GM20431 (cell line): ENCODE measurements around the gene YES1.

Experiments used
- in situ Hi-C: fragments of 300-500 bp; cut with MseI, MboI; formaldehyde crosslinking; loops from one replicate; pipeline ENCODE4 v1.15.0; 2020; ENCODE audit warnings: low sequenced_read_pairs; ENCODE audit not compliant: unreplicated experiment

Gene YES1

DNA sequence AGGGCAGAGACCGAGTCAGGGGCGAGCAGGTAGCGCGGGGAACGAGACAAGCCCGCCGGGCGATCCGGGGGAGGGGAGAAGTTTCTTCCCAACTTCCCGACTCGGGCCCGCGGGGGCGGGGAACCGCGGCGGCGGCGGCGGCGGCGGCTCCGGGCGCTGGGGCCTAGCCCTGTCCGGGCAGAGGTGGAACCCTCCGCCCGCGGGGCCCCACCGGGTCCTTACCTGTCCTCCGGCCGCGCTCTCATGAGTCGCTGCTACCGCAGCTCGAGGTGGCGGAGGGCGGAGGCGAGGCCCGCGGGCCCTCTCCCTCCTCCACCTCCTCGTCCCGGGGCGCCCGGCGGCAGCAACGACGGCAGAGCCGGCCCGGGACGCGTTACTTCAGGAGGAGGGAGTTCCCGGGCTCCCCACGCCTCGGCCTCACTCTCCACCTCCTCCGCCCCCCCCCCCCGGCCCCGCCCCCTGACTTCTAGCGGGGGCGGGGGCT is at the start of gene YES1:
TSS of gene YES1 (minus strand) at position 351 of the 484 bp plus-strand sequence. CDS start 55,415 bp downstream, outside the sequence.
- in situ Hi-C loops, result no loop called here

DNA sequence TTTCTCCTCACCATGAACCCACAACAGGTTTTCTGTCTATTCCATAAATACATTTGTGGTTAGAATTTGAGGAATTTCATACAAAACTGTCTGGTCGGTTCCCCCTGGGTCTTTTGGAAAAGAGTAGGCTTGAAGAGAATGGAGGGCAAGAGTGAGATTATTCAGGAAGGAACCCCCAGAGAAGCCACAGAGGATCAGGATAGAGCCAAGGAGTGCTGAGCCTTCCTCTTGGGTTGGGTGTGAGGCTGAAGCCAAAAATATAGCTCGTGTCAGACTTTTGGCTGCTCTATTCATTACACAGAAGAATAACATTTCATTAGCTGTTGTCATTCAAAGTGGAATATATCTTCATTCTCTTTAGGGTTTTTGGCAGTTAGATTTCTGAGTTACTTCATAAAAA is 45.9 kb upstream of the YES1 start:
- in situ Hi-C loops, result no loop called here

DNA sequence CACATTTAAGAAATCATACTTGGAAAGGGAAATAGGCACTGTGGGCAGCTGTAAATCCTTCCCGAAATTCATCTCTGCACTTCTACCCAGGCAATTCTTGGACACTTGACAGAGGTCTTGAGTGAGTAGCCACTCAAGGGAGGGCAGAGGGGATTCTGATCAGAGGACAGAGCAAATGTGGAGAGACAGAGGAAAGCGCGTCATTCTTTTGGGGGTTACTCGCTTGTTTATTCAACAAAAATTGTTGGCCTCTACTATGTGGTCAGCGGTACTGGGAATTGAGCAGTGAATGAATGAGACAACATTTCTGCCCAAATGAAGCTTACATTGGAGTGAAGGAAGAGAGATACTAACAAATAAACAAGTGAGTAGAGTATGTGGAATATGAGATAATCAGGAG is 41.4 kb upstream of the YES1 start:
- in situ Hi-C loops, result no loop called here

DNA sequence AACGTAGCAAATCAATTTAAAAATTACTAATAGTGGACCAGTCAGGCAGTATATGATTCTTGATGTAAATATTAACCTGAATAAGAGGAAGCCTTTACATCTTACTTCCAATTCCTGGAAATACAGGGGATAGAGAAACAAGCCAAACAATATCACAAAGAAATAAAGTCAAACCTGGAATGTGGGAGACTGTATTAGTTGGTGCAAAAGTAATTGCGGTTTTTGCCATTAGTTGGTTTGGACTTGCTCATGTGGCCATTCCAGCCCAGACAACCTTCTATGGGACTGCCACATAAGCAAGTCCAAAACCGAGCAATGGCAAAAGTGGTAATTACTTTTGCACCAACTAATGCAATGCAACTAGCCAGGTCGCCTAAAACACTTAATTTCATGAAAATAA is 38.9 kb upstream of the YES1 start:
- in situ Hi-C loops, result no loop called here

DNA sequence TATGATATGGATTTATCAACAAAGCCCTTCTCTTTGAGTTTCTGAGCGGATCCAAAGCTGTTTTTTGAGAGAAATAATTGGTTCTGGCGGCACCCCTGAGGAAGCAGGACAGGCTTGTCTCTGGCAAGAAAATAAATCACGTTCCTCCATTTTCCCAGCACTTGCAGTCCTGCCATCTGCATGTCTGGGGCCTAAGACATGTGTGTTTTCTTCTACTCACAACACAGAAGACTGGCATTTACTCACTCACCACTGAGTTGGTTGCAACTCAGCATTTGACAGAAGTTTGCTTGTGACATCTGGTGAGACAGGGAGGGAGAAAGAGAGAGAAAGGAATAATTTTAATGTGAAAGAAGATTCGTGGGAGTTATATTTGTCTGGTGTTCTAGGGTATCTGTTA is 37.0 kb upstream of the YES1 start:
- in situ Hi-C loops, result no loop called here

DNA sequence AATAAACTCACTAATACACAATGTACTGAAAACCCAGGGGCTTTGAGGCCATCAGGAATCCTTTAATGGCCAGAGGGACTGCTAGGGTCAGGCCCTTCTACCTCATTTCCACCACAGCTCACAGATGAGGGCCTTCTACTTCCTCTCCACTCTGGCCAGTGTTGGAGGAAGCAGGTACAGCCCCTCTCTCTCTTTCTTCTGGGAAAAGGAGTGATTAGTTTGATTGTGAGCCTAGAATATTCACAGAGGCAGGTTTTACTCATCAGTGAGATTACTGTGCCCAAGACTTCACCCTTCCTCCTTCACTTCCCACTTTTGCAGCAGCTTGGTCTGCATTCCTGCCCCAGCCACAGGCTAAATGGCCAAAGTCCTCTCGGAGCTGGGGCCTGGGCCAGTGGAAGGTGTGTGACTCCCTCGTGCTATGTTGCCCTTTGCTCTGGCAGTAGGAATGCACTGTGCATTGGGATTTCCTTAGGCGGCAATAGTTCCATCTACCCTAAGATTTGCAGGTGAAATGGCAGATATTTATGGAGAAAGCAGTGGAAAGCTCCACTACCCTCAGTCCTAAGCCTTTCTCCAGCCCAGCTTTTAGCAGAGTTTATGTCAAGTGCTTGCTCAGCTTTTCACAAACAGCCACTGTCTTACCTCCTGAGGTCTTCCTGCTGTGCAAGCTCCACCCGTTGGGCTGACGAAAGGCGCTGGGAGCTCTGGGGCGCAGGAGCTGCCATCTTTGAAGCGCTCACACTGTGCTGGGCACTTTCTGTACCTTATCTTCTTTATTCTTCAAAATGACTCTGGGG is 36.2 kb upstream of the YES1 start:
- in situ Hi-C loops, result no loop called here

DNA sequence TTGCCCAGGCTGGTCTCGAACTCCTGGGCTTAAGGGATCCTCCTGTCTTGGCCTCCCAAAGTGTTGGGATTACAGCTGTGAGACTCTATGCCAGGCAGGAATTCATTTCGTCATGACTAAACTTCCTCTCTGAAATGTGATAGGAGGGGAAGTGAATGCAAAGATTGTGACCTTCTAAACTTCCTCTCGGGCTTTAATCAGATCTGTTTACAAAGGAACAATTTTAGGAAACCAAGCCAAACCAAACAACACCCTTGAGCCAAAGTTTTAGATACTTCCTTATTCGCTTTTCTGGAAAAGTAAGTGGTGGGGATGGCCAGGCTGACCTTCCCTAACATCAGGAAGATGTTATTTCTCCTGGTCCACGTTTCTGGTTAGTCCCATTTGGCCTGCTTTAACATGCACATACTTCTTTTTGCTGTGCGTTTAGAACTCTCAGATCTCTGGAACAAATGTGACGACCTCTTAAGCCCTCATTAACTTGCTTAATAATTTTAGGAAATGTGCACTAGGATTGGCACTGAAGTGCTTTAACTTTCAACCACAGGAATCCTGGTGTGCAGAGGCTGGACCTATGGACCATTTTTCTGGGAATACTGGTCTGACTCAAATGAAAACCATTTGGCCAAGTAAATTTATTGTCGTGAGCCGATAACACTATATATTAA is 33.2 kb upstream of the YES1 start:
- in situ Hi-C loops, result no loop called here

DNA sequence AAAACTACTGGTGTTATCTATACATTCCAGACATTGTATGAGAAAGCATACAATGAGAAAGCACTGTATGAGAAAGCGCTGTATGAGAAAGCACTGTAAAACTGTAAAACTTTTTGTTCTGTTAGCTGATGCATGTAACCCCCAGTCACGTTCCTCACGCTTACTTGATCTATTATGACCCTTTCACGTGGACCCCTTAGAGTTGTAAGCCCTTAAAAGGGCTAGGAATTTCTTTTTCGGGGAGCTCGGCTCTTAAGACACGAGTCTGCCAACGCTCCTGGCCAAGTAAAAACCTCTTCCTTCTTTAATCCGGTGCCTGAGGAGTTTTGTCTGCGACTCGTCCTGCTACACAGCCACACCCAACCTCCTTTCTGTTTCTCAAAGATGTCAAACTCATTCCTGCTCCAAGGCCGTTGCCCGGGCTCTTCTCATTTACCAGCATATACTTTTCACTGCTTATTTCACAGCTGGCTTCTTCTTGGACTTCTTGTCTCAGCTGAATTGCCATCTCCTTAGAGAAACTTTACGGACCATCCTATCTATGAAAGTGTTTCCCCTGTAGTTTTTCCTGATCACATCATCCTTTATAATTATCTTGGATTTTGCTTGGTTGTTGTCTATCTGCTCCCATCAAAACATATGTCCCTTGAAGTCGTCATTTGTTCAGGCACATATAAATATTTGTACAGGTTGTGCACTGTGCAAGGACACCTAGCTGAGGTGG is 29.8 kb upstream of the YES1 start:
- in situ Hi-C loops, result no loop called here

DNA sequence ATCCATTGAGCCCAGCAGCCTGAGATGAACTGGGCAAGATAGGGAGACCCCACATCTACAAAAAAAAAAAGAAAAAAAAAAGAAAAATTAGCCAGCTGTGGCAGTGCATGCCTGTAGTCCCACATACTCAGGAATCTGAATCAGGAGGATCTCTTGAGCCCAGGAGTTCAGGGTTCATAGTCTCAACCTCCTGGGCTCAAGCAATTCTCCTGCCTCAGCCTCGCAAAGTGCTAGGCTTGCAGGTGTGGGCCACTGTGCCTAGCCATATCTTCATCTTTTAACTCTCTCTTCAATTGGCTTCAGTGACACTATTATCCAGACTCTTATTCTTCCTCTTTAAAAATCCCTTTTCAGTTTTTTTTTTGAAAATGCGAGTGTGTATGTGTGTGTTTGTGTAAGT is 28.5 kb upstream of the YES1 start:
- in situ Hi-C loops, result no loop called here

DNA sequence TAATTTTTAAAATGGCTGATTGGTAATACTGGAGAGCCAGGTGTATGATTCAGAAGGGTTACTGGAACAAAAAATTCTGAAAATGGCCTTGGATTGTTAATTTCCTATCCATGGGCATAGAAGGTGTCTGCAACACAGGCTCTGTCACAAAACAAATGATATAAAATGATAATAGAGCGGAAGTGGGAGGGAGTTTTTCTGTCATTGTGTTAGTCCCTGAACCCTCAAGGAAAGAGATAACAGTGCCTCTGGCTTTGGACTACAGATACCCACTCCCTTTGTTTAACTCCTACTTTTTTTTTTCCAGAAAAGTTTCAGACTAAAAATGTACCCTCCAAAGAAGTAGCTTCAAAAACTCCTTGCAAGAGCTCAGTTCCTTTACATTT is 28.0 kb upstream of the YES1 start:
- in situ Hi-C loops, result no loop called here

DNA sequence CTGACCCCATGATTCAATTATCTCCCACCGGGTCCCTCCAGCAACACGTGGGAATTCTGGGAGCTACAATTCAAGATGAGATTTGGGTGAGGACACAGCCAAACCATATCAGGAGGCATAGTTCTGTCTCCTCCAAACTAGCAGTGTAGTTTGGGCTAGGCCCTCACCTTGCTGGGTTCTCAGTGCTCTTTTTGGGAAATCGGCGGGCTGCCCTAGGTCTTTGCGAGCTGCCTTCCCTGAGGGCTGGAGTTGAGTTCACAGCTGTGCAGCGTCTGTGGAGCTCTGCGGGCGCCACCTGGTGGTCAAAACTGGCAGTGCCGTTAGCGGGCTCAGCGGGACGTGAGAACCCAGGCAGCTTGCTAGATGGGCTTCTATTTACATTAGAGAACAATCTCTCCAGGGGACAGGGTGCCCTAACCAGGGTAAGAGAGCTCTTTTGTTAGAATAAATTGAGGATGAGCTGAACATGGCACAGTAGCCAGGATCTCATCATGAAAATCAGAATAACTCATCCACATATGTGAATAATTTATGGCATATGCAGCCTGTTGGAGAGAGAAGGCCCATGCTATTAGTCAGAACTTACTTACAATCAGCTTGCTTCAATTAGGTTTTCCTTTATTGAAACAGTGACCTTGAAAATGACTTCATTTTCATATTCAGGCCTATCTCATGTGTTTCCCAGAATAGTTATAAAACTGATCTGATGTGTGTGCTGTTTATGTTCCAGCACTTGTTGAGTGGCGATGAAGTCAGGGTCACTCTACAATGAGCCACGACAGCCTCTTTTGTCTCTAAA is 27.4 kb upstream of the YES1 start:
- in situ Hi-C loops, result loop anchor here (10.0 kb wide), 2 partner anchors 95 to 215 kb away; no protein-coding TSS in a partner anchor

DNA sequence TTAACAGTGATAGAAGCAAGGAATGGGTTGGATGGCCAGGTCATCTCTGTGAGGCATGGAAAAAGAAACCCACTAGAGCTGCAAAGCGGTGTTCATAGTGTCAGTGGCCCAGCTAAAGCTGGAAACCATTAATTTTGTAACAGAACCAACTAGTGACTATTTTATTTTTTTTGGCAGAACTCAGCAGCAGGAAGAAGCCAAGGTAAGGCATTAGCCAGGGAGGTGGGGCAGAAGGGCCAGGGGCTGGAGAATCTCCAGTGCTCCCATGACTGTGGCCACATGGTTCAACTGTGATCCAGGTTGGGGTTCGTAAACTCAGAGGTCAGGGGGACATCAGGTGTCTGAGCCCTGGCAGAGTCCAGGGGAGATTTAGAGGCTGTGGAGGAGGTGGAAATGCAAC is 25.9 kb upstream of the YES1 start:
- in situ Hi-C loops, result loop anchor here (10.0 kb wide), 2 partner anchors 93 to 213 kb away; no protein-coding TSS in a partner anchor

DNA sequence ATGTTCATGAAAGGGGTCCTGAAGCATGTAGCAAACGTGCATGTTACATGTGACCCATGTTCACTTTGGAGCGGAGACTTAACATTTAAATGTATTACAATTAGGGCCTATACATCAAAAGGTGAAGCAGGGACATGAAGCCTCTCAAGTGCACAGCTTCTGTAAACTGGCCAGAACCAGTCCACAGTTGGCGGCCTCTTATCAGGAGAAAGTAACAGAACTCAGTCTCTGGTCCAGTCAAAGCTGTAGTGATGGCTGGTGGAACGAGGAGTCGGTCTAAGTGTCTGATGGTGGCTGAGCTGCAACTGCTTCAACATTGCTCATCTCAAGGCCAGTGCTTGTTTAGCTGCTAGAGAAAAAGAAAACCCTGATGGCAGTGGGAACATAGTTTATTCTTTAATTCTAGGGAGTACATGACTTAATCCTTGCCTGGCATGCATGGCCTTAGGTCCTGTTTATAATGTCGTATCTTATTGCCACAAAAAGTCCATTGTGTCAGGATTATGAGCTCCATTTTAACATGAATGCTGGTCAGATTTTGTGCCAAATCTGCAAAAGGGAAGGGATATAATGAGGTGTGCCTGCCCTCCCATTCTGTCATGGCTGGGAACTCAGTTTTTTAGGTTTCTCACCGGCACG is 22.2 kb upstream of the YES1 start:
- in situ Hi-C loops, result loop anchor here (10.0 kb wide), 2 partner anchors 89 to 209 kb away; no protein-coding TSS in a partner anchor

DNA sequence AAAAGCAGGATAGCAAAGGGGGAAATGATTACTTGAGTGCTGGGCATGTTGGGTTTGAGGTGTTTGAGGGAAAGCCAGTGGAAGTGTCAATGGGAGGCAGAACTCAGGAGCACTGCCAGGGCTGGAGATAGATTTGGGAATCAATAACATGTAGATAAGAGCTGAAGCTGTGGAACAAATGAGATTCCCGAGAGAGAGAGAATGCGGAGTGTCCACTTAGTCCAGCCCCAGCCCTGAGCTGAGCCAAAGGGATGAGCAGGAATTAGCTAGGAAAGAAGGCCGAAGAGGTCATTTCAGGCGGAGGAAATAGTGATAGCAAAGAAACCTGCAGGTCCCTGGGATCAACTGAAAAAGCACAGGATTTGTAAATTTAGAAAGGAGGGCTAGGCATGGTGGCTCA is 21.2 kb upstream of the YES1 start:
- in situ Hi-C loops, result loop anchor here (10.0 kb wide), 2 partner anchors 88 to 208 kb away; no protein-coding TSS in a partner anchor

DNA sequence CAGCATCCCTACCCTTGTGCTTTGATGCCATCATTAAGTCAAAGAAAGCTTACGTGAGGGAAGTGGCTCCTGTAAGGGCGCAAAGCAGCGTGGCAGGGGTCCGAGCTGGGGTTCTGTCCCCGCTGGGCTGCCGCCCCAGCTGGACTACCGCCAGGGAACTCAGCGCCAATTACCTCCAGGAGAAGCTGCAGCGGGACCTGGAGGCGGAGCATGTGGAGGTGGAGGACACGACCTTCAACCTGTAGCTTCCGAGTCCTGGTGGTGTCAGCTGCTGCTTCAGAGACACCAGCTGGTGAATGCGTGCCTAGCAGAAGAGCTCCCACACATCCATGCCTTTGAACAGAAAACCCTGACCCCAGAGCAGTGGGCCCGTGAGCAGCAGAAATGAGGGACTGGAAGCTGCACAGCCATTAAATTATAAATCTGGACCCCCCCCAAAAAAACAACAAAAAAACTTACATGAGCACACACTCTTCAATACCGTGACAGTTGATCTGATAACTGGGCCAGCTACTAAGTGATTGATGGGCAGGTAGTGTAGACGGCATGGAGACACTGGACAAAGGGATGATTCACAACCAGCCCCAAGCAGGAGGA is 20.1 kb upstream of the YES1 start:
- in situ Hi-C loops, result loop anchor here (10.0 kb wide), 2 partner anchors 87 to 207 kb away; no protein-coding TSS in a partner anchor

DNA sequence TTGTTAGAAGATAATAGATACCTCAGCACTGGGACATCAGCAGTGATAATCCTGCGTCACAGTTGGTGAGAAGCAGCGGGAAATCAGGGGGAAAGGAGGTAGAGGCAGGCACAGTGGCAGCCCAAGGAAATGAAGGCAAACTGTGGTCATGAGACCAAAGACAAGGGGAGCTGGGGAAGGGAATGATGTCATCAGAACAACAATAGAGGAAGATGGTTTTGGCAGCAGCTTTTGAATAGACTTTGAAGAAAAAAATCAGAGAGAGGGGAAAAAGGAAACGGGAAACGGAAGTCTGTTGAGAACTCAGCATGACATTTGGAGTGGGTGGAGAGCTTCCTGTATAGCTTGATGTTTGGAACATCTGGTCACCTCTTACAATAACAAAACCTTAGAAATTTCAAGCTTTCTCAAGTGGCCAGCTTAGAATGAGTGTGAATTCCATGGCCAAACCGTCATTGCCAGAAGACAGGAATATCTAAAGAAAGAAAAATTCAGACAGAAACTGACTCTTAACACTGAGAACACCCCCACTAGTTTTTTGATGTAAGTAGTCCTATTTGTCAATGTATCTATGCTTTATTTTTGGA is 18.4 kb upstream of the YES1 start:
- in situ Hi-C loops, result loop anchor here (10.0 kb wide), 2 partner anchors 86 to 206 kb away; no protein-coding TSS in a partner anchor

DNA sequence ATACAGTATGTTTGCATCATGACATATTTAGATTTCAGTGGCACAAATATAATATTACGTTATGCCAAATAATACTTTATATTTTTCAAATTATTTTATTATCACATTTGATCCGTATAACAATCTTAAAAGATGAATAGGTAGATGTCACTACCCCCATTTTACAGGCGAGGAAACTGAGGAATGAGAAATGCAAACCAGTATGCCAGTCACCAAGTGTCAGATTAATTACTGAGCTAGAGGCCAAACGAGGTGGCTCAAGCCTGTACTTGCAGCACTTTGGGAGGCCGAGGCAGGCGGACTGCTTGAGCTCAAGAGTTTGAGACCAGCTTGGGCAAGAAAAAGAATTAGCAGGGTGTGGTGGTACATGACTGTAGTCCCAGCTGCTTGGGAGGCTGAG is 17.4 kb upstream of the YES1 start:
- in situ Hi-C loops, result no loop called here

DNA sequence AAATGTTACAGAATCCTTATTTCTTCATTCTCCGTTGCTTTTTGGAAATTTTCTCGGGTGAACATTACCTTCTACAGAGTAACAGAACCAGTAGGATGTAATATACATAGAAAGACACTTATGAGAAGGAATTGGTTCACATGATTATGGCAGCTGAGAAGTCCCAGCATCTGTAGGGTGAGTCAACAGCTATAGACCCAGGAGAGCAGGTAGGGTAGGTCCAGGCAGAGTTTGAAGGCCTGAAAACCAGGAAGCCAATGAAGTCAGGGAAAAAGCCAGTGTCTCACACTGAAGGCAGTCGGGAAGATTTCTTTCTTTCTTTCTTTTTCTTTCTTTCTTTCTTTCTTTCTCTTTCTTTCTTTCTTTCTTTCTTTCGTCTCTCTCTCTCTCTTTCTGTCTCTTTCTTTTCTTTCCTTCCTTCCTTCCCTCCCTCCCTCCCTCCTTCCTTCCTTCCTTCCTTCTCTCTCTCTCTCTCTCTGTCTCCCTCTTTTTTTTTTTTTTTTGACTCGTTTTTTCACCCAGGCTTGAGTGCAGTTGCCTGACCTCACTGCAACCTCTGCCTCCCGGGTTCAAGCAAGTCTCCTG is 15.1 kb upstream of the YES1 start:
- in situ Hi-C loops, result no loop called here
